Activated CD8-positive, alpha-beta memory T cell treated with anti-CD3 and anti-CD28 coated beads, Interleukin-2, amount 50 U/mL, for 1 hour (primary cell): Measurements from ENCODE around the gene KCND1.

Source experiments
- DNase-seq: peaks from one replicate; pipeline ENCODE4 v3.0.0-alpha.2; 2020; ENCODE audit errors: extremely low read depth

Gene KCND1

DNA sequence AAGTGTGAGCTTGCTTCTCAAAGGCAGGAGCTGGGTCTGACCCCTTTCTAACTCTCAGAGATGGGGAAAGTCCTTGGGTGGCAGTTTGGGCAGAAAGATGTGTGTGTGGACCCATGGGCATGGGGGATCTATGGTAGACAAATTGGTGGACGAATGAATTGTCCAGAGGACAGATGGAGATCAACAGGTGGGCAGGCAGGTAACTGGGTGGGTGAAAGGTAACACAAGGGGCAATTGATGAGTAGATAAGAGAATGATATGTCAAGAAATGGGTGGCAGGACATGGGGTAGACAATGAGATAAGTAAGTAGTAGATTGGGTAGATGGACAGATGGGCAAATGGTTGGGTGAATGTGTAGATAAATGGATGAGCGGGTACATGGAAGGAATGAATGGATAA lies 2.9 kb upstream of the KCND1 start:
- DNase-seq = no peak

- DNase-seq = no peak
These were observed 2.4 kb upstream of the KCND1 start for GRCh38 chrX:48974033-48974432.

DNA sequence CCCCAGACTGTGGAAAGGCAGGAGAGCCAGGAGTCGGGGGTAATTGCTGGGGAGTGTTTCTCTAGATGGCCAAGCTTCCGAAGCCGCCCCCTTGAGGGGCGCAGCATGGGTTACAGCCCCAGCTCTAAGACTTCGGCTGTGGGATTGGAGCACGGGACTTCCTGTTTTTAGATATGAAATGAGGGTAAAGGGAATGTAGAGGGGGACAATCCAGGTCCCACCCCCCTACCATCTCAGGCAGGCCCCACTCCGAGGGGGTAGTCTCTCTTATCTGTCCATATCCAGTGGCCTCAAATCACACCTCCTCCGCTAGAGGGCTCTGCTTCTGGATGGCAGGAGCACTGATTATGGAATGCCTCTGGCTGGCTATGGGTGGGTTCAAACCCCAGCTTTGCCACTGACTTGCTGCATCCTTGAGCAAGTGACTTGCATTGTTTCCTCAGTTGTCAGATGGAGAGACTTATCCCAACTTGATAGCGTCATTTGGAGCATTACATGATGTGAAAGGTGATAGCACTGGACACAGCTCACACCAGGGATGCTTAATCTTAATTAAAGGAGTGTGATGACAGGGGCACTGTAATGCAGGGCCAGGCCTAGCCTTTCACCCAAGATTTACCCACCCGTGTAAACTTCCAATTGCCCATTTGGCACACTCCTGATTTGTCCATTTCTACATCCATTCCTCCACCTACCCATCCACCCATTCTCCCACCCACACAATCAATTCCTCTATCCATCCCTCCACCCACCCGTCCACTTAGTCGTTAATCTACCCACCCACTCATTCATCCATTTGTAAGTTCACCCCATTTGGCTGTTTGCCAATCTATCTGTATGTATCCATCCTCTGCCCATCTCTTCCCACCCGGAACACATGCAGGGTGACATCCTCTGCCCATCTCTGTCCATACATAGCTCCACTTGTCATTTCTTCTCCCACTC lies 848 bp upstream of the KCND1 start:
- no peak for DNase-seq

DNA sequence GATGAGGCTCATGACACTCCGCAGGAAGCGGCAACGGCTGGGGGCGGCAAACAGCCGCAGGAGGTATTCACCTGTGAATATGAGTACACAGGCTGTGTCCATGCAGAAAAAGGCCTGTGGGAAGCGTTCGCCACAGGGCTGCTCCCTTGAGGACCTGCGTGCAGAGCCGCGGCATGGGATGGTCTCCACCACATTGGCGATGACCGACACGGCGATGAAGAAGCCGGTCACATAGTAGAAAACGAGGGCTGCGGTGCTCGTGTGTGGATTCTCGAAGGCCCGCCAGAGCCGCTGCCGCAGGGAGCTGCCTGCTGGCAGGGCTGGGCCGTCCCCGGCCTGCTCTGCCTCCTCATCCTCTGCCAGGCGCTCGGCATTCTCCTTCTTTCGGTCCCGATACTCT lies 2.2 kb downstream of the KCND1 start:
- DNase-seq = no peak

DNA sequence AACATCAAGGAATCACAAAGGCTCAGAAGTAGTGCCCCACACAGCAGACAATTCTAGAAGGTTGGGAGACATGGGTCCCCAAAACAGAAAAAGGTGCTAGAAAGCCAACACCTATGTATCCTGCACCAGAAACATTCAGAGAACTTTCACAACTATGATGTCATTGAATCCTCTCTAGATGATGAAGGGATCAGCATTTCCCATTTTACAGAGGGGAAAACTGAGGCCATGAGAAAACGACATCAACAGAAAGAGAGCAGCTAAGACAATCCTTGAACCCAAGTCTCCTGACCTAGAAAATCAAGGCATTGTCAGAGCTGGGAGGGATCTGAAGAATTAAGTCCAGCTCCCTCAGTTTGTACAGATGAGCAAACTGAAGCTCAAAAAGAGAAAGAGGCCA lies 3.3 kb downstream of the KCND1 start:
- no peak for DNase-seq

GRCh38 chrX:48966796-48967579 lies 4.7 kb downstream of the KCND1 start:
- no peak for DNase-seq

- no peak for DNase-seq
These were observed 5.7 kb downstream of the KCND1 start for GRCh38 chrX:48965959-48966358.

DNA sequence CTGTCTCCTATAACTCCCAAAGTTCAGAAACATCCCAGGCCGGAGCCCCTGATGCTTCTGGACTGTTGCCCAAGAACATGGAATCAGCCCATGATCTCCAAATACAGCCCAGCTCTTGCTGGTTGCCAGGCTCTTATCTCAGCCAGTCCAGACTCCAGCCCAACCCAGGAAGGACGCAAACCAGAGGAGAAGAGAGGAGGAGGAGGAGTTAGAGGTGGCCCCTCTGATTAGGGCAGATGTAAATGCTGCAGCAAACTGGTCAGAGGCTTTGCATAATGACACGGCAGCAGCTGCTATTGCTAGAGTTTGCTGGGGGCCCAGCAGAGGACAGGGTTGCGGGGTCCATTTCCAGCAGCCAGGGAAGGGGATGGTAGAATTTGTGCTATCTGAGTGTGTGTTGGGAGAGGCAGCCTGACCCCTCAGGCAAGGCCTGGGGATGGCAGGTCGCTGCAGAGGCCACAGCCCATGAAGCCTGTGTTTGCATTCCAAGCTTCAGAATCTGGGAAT lies 10.0 kb downstream of the KCND1 start:
- DNase-seq = no peak

- DNase-seq = no peak
These were observed 11.4 kb downstream of the KCND1 start for GRCh38 chrX:48960291-48960690.

- no peak for DNase-seq
These were observed 13.0 kb downstream of the KCND1 start for GRCh38 chrX:48958635-48959094.

GRCh38 chrX:48957827-48958634 lies 13.6 kb downstream of the KCND1 start:
- DNase-seq = peak; percentile 87

DNA sequence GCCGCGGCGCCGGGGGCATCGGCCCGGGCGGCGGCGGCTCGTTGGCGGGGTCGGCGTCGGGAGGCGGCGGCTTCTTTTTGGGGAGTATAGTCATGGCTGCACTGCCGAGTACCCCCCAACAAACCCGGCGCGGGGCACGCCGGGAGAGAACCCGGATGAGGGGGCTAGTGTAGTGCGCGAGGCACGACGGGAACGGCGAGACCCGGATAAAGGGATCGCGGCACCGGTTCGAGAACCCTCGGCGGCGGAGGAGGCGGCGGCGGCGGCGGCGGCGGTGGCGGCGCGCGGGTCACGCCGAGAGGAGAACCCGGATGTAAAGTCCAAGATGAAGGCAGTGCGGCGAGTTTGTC lies 14.2 kb downstream of the KCND1 start, which contains the start of gene OTUD5:
Gene OTUD5, minus strand, starts transcription at position 131 of the 350 bp plus-strand sequence. Its CDS starts 37 bp downstream, at position 94.
- peak; percentile 49 for DNase-seq

DNA sequence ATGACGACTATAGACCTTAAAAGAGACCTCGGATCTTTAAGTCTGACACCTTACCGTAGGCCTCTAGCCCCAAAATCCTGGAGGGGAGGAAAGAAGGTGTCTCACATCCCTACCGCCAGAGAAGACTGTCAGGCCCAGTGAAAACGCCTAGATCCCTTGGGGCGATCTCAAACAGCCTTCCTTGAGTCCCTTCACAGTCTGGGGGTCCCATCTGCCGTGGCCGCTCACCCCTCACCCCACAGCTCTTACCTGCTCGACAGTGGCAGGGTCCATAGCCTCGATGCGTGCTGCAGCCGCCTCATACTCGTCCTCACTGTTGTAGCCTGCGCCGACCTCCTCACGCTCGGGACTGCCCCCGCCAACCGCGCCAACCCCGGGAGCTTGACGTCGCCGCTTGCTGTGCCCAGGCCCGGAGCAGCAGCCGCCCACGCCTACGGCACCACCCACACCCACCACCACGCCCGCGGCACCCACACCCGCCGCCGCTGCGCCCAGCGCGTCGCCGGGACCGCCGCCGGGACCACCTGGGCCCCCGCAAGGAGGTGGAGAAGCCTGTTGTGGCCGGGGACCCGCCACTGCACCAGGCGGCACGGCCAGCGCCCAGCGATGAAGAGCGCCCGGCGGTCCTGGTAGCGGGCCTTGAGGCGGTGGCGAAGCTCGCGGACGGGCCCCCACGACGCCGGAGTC lies 14.8 kb downstream of the KCND1 start:
- no peak for DNase-seq

- no peak for DNase-seq
These were observed 23.1 kb downstream of the KCND1 start for GRCh38 chrX:48948589-48948988.

DNA sequence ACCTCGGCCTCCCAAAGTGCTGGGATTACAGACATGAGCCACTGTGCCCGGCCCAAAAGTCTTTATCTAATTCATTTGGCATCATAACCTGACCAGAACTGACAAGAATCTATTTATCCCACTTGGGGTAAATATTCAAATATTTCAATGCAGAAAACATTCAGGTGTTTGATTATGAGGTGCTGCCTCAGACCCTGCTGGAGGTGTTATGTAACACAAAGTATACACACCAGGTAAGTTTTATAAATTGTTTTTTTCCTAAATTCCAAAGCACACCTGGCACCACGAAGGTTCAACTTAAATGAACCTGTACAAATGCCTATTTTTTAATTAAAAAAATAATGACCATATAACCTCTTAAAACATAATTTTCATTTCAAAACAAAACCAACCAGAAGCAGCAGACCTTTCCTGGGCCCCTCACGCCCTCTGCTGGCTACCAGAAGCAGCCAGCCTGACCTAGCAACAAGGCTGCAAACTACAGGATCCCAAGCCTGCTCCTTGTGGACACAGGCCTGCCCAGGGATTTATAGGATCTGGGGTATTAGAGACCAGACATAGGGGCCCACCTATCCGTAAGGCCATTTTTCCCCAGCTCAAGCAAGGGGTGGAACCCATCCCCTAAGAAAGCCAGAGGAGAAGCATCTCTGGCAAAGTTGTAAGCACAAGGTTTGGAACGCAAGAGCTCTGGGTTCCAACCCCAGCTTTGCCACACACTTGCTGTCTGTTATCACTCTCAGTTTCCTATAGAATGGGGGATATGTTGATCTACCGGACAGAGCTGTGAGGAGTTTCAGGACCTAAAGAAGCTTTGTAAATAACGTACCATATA lies 25.9 kb downstream of the KCND1 start:
- DNase-seq = no peak

DNA sequence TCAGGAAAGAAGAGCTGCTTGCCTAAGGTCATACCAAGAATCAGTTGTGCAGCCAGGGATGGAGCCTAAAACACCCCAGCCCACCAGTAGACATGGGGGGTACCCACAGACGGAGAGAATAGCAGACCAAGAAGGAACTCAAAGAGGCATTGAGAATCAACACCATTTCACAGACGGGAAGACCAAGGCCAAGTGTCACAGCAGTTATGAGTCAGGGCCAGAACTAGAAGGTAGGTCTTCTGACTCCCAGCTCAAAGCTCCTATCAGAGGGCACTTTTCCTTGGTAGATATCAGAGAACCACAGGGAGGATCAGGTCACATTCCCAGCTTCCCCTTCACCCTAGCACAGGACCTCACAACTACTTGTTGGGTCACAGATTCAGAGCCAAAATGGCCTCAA lies 28.7 kb downstream of the KCND1 start:
- no peak for DNase-seq

DNA sequence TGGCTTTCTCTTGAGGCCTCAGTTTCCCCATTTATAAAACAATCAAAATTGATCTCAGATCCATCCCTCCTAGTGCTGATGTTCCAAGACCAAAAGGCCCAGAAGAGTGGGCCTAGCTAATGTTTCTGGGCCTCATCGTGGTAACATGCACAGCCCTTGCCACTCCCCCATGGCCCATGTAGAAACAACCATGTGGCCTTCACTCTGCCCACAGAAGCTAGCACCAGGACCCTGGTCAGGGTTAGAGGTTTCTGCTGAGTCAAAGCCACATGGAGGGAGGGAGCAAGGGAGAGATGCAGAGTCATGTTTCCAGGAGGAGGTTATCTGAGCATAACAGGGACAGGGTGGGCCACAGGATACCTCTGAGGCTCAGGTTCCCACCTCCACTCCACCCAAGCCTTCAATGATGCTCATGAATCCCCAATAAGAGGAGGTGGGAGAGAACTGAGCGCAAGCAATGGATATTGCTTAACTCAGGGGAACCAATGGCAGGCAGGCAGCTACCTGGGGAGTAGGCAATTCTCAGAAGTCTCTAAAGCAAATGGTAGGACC lies 31.2 kb downstream of the KCND1 start:
- DNase-seq = no peak

GRCh38 chrX:48939524-48940228 lies 32.0 kb downstream of the KCND1 start:
- no peak for DNase-seq

DNA sequence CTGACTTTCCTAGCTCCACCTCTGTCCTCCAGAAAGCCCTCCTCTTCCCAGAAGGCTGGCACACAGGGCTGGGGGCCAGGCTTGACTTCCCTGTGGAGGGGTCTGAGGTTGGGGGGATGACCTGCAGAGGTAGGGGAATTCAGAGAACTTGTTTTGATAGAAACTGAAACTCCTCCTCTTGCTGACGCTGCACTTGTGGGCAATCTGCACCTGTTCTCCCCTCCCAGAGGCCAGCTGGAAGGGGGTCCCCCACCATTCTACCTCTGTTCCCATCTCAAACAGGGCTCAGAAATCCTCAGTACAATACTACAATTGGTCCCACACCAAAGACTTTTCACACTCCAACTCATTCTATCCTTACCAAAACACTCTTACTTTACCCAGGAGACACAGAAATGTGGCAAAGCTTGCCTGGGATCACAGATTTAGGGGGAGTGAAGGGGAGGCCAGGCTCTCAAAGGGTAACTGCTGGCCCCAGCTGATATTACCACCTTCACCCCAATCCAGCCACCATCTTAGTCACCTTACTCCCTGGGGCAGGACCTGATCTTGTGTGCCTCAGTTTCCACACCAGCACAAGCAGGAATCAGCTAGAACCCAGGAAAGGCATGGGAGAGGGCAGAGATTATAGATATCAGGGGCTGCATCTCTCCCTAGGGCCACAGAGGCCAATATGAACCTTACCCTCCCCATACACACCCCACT lies 32.8 kb downstream of the KCND1 start:
- DNase-seq = no peak
